Hepatocyte (in vitro differentiated cells): ENCODE results near the gene SLC35A3. TPM values are rescaled to one million over a fixed set of nuclear protein-coding genes. Genes with fewer than 3 reads are reported as not detected.

ENCODE experiments used
- DNase-seq: peaks from one replicate; pipeline ENCODE4 v3.0.0-alpha.2; 2016; ENCODE audit warnings: low spot score
- H2AFZ ChIP-seq: fragments of 200-600 bp; sonication (generic); 2 replicates; pipeline ENCODE4 v1.6.0; 2016; ENCODE audit warnings: antibody characterized with exemption, mild to moderate bottlenecking
- H3K27ac ChIP-seq: fragments of 200-600 bp; sonication (generic); 2 replicates; pipeline ENCODE4 v1.5.1; 2016; ENCODE audit warnings: mild to moderate bottlenecking
- H3K27me3 ChIP-seq: fragments of 200-600 bp; sonication (generic); 2 replicates; pipeline ENCODE4 v1.6.1; 2016
- H3K36me3 ChIP-seq: fragments of 200-600 bp; sonication (generic); replicated peaks from 2 replicates; pipeline ENCODE4 v1.5.1; 2016; ENCODE audit warnings: low read depth; ENCODE audit not compliant: insufficient read depth
- H3K4me1 ChIP-seq: fragments of 200-600 bp; sonication (generic); 2 replicates; pipeline ENCODE4 v1.5.1; 2016; ENCODE audit warnings: mild to moderate bottlenecking, moderate library complexity; ENCODE audit not compliant: insufficient read depth
- H3K4me2 ChIP-seq: fragments of 200-600 bp; sonication (generic); 2 replicates; pipeline ENCODE4 v1.6.0; 2016
- H3K4me3 ChIP-seq: fragments of 200-600 bp; sonication (generic); 2 replicates; pipeline ENCODE4 v1.5.1; 2016; ENCODE audit warnings: mild to moderate bottlenecking
- H3K79me2 ChIP-seq: fragments of 200-600 bp; sonication (generic); 2 replicates; pipeline ENCODE4 v1.6.0; 2017; ENCODE audit warnings: mild to moderate bottlenecking
- H3K9me2 ChIP-seq: fragments of 200-600 bp; sonication (generic); replicated peaks from 2 replicates; pipeline ENCODE4 v1.6.0; 2017; ENCODE audit warnings: mild to moderate bottlenecking; ENCODE audit not compliant: insufficient read depth
- H3K9me3 ChIP-seq: fragments of 200-600 bp; sonication (generic); 2 replicates; pipeline ENCODE4 v1.5.1; 2016; ENCODE audit warnings: low read depth, mild to moderate bottlenecking
- H4K20me1 ChIP-seq: fragments of 200-600 bp; sonication (generic); 2 replicates; pipeline ENCODE4 v1.6.0; 2016; ENCODE audit warnings: mild to moderate bottlenecking; ENCODE audit not compliant: insufficient read depth, poor library complexity, severe bottlenecking
- CTCF ChIP-seq: fragments of 200-600 bp; sonication (generic); IDR thresholded peaks from 2 replicates; pipeline ENCODE4 v1.5.1; 2016; ENCODE audit warnings: antibody characterized with exemption, mild to moderate bottlenecking; ENCODE audit not compliant: poor library complexity
- EZH2 ChIP-seq: fragments of 200-600 bp; sonication (generic); IDR thresholded peaks from 2 replicates; pipeline ENCODE4 v1.6.1; 2016; ENCODE audit warnings: antibody characterized with exemption, mild to moderate bottlenecking, borderline replicate concordance
- EZH2phosphoT487 ChIP-seq: fragments of 200-600 bp; sonication (generic); IDR thresholded peaks from one replicate; pipeline ENCODE4 v1.6.1; 2018; ENCODE audit warnings: antibody characterized with exemption, mild to moderate bottlenecking, low read depth, moderate library complexity; ENCODE audit not compliant: unreplicated experiment, severe bottlenecking
- WGBS: methylation state at CpG from one replicate; pipeline ENCODE4 v1.1.6; 2016; ENCODE audit warnings: low lambda C conversion rate; ENCODE audit errors: missing lambda C conversion rate; 5-methylcytosine and 5-hydroxymethylcytosine counted together
- polyA plus RNA-seq: library from polyadenylated mRNA; unstranded; fragments of >200 nt; fragmentation: Nextera tagmentation; extraction: Ambion mirVana; gene quantifications from 2 replicates; pipeline ENCODE4 v1.2.1, GENCODE V29; 2016
- total RNA-seq: library from RNA; depleted of rRNA; stranded (reverse); fragments of >200 nt; gene quantifications from 2 replicates; pipeline ENCODE4 v1.2.3, GENCODE V29; 2014

Gene SLC35A3
- total and polyA plus RNA-seq, 2 experiments from 2014 or later, result 18.9 to 56.1 TPM

- H3K4me2 ChIP-seq, result no peak overlapping the region
- no peaks in the 10 kb centered on the region for H3K36me3 ChIP-seq
- H3K9me2 ChIP-seq, result no peaks in the 10 kb centered on the region
- no peaks in the 10 kb centered on the region for H3K79me2 ChIP-seq
- no peak overlapping the region for H2AFZ ChIP-seq
- no peaks in the 10 kb centered on the region for H3K27me3 ChIP-seq
- no peak for TF ChIP-seq EZH2phosphoT487
- TF ChIP-seq CTCF, result no peak
- no peak for TF ChIP-seq EZH2
- H3K4me1 ChIP-seq, result no peaks in the 10 kb centered on the region
- no peak overlapping the region for H3K27ac ChIP-seq
- H3K9me3 ChIP-seq, result no peaks in the 10 kb centered on the region
- H4K20me1 ChIP-seq, result no peaks in the 10 kb centered on the region
- no peak overlapping the region for H3K4me3 ChIP-seq
- 90% methylated on average over 1 of the region's 1 CpG for WGBS
- no peak for DNase-seq
Observed at GRCh38 chr1:100019220-100019619, 49.4 kb downstream of the SLC35A3 start.

- TF ChIP-seq EZH2 (no peak), CTCF (no peak), EZH2phosphoT487 (no peak)
- Histone ChIP-seq H3K4me1 (no peaks in the 10 kb centered on the region), H3K79me2 (no peaks in the 10 kb centered on the region), H3K27ac (no peak overlapping the region), H2AFZ (no peak overlapping the region), H4K20me1 (no peaks in the 10 kb centered on the region), H3K4me3 (no peak overlapping the region), H3K36me3 (no peaks in the 10 kb centered on the region), H3K4me2 (no peak overlapping the region), H3K9me3 (no peaks in the 10 kb centered on the region), H3K27me3 (no peaks in the 10 kb centered on the region), H3K9me2 (no peaks in the 10 kb centered on the region)
- no peak for DNase-seq
- WGBS, result 97% methylated on average over 6 of the region's 6 CpGs
Observed at GRCh38 chr1:100023482-100023881, 53.7 kb downstream of the SLC35A3 start.

GRCh38 chr1:100027212-100027611 is 57.4 kb downstream of the SLC35A3 start:
- Histone ChIP-seq H3K36me3 (no peaks in the 10 kb centered on the region), H3K79me2 (no peaks in the 10 kb centered on the region), H3K27me3 (no peaks in the 10 kb centered on the region), H3K4me1 (no peaks in the 10 kb centered on the region), H3K9me2 (no peaks in the 10 kb centered on the region), H2AFZ (no peak overlapping the region), H3K27ac (no peak overlapping the region), H3K4me3 (no peak overlapping the region), H3K4me2 (no peak overlapping the region), H3K9me3 (no peaks in the 10 kb centered on the region), H4K20me1 (no peaks in the 10 kb centered on the region)
- no peak for DNase-seq
- TF ChIP-seq CTCF (no peak), EZH2phosphoT487 (no peak), EZH2 (no peak)
- 100% methylated on average over 1 of the region's 1 CpG for WGBS

GRCh38 chr1:100028765-100029164 is 59.0 kb downstream of the SLC35A3 start:
- H3K36me3 ChIP-seq, result no peaks in the 10 kb centered on the region
- H3K27me3 ChIP-seq, result no peaks in the 10 kb centered on the region
- H3K4me3 ChIP-seq, result no peak overlapping the region
- H3K9me3 ChIP-seq, result no peaks in the 10 kb centered on the region
- H3K79me2 ChIP-seq, result no peaks in the 10 kb centered on the region
- no peaks in the 10 kb centered on the region for H3K9me2 ChIP-seq
- no peaks in the 10 kb centered on the region for H3K4me1 ChIP-seq
- H3K4me2 ChIP-seq, result no peak overlapping the region
- no peak for TF ChIP-seq EZH2
- H3K27ac ChIP-seq, result no peak overlapping the region
- H2AFZ ChIP-seq, result no peak overlapping the region
- H4K20me1 ChIP-seq, result no peaks in the 10 kb centered on the region
- whole genome bisulfite sequencing, result 86% methylated on average over 2 of the region's 2 CpGs
- no peak for DNase-seq
